K562 (cell line): ENCODE results near the gene KCTD3. TPM values are rescaled to one million over a fixed set of nuclear protein-coding genes. Genes with fewer than 3 reads are reported as not detected.

Experiments
- ATAC-seq: fragments of 200-7000 bp; cut with Tn5 transposase; 3 replicates; pipeline ENCODE4 v1.9.1; 2020; ENCODE audit warnings: moderate library complexity
- BruUV-seq: library from RNA; stranded (reverse); fragments of 400-500 nt; replicated peaks from 2 replicates; lab custom pipeline; 2021; lab: Mats Ljungman, UMichigan
- CTCF ChIA-PET: fragments of 300-600 bp; formaldehyde crosslinking; extraction: SDS; loops from one replicate; lab custom pipeline; 2021; ENCODE audit warnings: low intra/inter-chr PET ratio; lab: Yijun Ruan, JAX
- POLR2A ChIA-PET: fragments of 300-600, 350-650 bp; sonication (Branson Sonifier 250); formaldehyde crosslinking; extraction: SDS; loops from one replicate; lab custom pipeline; 2021; ENCODE audit warnings: antibody characterized with exemption, inconsistent platforms; lab: Yijun Ruan, JAX
- DNase-seq, 4 experiments: peaks; one replicate each; pipeline versions ENCODE4 v3.0.0 to v3.0.0-alpha.2; 2011 to 2018; ENCODE audit warnings: low spot score in 3 of 4, mixed read lengths in 3 of 4; ENCODE audit errors: extremely low read depth in 1 of 4
- FAIRE-seq: peaks from 2 replicates; lab custom pipeline; 2011; peaks lifted over from hg19 to GRCh38; lab: Jason Lieb, UNC
- H2AFZ ChIP-seq: 2 replicates; pipeline ENCODE4 v1.6.0; 2011; ENCODE audit warnings: low read depth, low read length, control low read depth, inconsistent platforms
- H3K27ac ChIP-seq: fragments of 200-600 bp; 3 replicates; pipeline ENCODE4 v1.8.0; 2011; ENCODE audit warnings: low read depth, mild to moderate bottlenecking, control low read depth, inconsistent platforms, low read length, moderate library complexity, mixed read lengths; ENCODE audit errors: extremely low read depth
- H3K27me3 ChIP-seq, 2 experiments: fragments of 300-600 bp in 1 of 2; 2 replicates in 1 of 2; 3 replicates in 1 of 2; pipeline versions ENCODE4 v1.6.0 to v1.8.0; 2011; ENCODE audit warnings: inconsistent platforms in 2 of 2, low read length in 2 of 2, mild to moderate bottlenecking in 1 of 2, mixed read lengths in 1 of 2, moderate library complexity in 1 of 2; ENCODE audit not compliant: control insufficient read depth in 2 of 2, insufficient read depth in 2 of 2
- H3K36me3 ChIP-seq: fragments of 300-600 bp; 3 replicates; pipeline ENCODE4 v1.8.0; 2011; ENCODE audit warnings: mild to moderate bottlenecking, low read length, inconsistent platforms; ENCODE audit not compliant: control insufficient read depth, insufficient read depth
- H3K4me1 ChIP-seq, 2 experiments: fragments of 200-600 bp in 1 of 2; replicated peaks in 1 of 2; 2 replicates in 1 of 2; 3 replicates in 1 of 2; pipeline versions ENCODE4 v1.5.1 to v1.8.0; 2011; ENCODE audit warnings: inconsistent platforms in 2 of 2, low read length in 2 of 2, mild to moderate bottlenecking in 1 of 2, mixed read lengths in 1 of 2, moderate library complexity in 1 of 2; ENCODE audit not compliant: control insufficient read depth in 2 of 2, insufficient read depth in 2 of 2
- H3K4me2 ChIP-seq: 2 replicates; pipeline ENCODE4 v1.6.1; 2011; ENCODE audit warnings: low read length, control low read depth, inconsistent platforms, mixed read lengths; ENCODE audit not compliant: insufficient read depth
- H3K4me3 ChIP-seq: fragments of 200-600 bp; sonication (generic), shearing (Covaris generic); 2 replicates; pipeline ENCODE4 v1.5.1; 2016; ENCODE audit warnings: control low read depth, inconsistent platforms
- H3K79me2 ChIP-seq: fragments of 200-600 bp; 3 replicates; pipeline ENCODE4 v1.8.0; 2011; ENCODE audit warnings: low read length, inconsistent platforms; ENCODE audit not compliant: control insufficient read depth, insufficient read depth
- H3K9ac ChIP-seq, 2 experiments: 2 replicates each; pipeline versions ENCODE4 v1.6.0 to v1.6.1; 2011; ENCODE audit warnings: low read depth in 2 of 2, low read length in 2 of 2, control low read depth in 1 of 2, inconsistent platforms in 1 of 2, mild to moderate bottlenecking in 1 of 2, mixed read lengths in 1 of 2; ENCODE audit not compliant: insufficient read depth in 1 of 2
- H3K9me1 ChIP-seq: one replicate; pipeline ENCODE4 v1.6.0; 2011; ENCODE audit warnings: inconsistent platforms, mild to moderate bottlenecking, low read length, moderate library complexity; ENCODE audit not compliant: control insufficient read depth, insufficient read depth
- H3K9me3 ChIP-seq: replicated peaks from 2 replicates; pipeline ENCODE4 v1.5.1; 2011; ENCODE audit warnings: low read depth, low read length, inconsistent platforms; ENCODE audit not compliant: control insufficient read depth, insufficient read depth
- H4K20me1 ChIP-seq: replicated peaks from 2 replicates; pipeline ENCODE4 v1.6.1; 2011; ENCODE audit warnings: low read length, inconsistent platforms, mixed read lengths; ENCODE audit not compliant: control insufficient read depth, insufficient read depth
- BCOR ChIP-seq: fragments of 450-650 bp; IDR thresholded peaks from 2 replicates; pipeline ENCODE4 v1.6.1; 2016
- CBX8 ChIP-seq: fragments of 200-600 bp; sonication (generic); IDR thresholded peaks from 2 replicates; pipeline ENCODE4 v1.6.1; 2012; ENCODE audit warnings: borderline replicate concordance, mixed run types, low read depth, mild to moderate bottlenecking, moderate library complexity, mixed read lengths, low read length, control low read depth, inconsistent platforms; ENCODE audit not compliant: poor library complexity, severe bottlenecking; ENCODE audit errors: extremely low read depth
- CHCHD3 ChIP-seq: fragments of 250-450 bp; sonication (Bioruptor Pico); IDR thresholded peaks from 2 replicates; pipeline ENCODE4 v2.1.2; 2022; ENCODE audit warnings: mild to moderate bottlenecking
- ETV6 ChIP-seq, 3 experiments: fragments of 150-350 bp in 1 of 3; sonication (generic) in 1 of 3; formaldehyde crosslinking in 1 of 3; IDR thresholded peaks; 2 replicates each; pipeline versions ENCODE4 v1.6.1 to v1.8.0; 2014 to 2022; ENCODE audit warnings: borderline replicate concordance in 2 of 3, low read depth in 2 of 3, antibody characterized with exemption in 1 of 3, low read length in 1 of 3, mild to moderate bottlenecking in 1 of 3, missing genetic modification reagents in 1 of 3
- FOXJ3 ChIP-seq: sonication (generic); formaldehyde crosslinking; IDR thresholded peaks from 2 replicates; pipeline ENCODE4 v1.4.0; 2020; ENCODE audit warnings: mild to moderate bottlenecking, missing genetic modification reagents
- KDM1A ChIP-seq, 2 experiments: fragments of 450-650 bp; IDR thresholded peaks; 2 replicates each; pipeline ENCODE4 v1.6.1; 2016; ENCODE audit warnings: mild to moderate bottlenecking in 2 of 2
- POLR3A ChIP-seq: IDR thresholded peaks from 2 replicates; pipeline ENCODE4 v1.6.1; 2011; ENCODE audit warnings: borderline replicate concordance, mild to moderate bottlenecking, moderate library complexity; ENCODE audit not compliant: insufficient read length, insufficient read depth; ENCODE audit errors: extremely low read depth
- RBM15 ChIP-seq: fragments of 200-400 bp; formaldehyde crosslinking; IDR thresholded peaks from 2 replicates; pipeline ENCODE4 v1.6.1; 2018; ENCODE audit warnings: mild to moderate bottlenecking, low read length, moderate library complexity; ENCODE audit not compliant: insufficient read depth
- RFX1 ChIP-seq: fragments of 450-650 bp; IDR thresholded peaks from 2 replicates; pipeline ENCODE4 v1.6.1; 2016; ENCODE audit warnings: mild to moderate bottlenecking, moderate library complexity
- SMARCE1 ChIP-seq: fragments of 450-650 bp; IDR thresholded peaks from 2 replicates; pipeline ENCODE4 v1.7.1; 2016; ENCODE audit warnings: mild to moderate bottlenecking
- TEAD4 ChIP-seq, 2 experiments: sonication (generic) in 1 of 2; formaldehyde crosslinking in 1 of 2; IDR thresholded peaks; 2 replicates each; pipeline versions ENCODE4 v1.6.1 to v1.8.0; 2012 to 2022; ENCODE audit warnings: borderline replicate concordance in 1 of 2, inconsistent platforms in 1 of 2, low read length in 1 of 2, mild to moderate bottlenecking in 1 of 2, missing genetic modification reagents in 1 of 2
- ZBTB2 ChIP-seq: fragments of 450-650 bp; IDR thresholded peaks from 2 replicates; pipeline ENCODE4 v1.6.1; 2016; ENCODE audit warnings: antibody characterized with exemption
- ZNF444 ChIP-seq: fragments of 250-450 bp; sonication (Bioruptor Pico); IDR thresholded peaks from 2 replicates; pipeline ENCODE4 v1.4.0; 2020; ENCODE audit warnings: mild to moderate bottlenecking, moderate library complexity
- WGBS: fragments of 100-300 bp; shearing (Covaris generic); methylation state at CpG from one replicate; pipeline ENCODE4 v1.1.6; 2016; ENCODE audit warnings: low coverage, mixed read lengths; ENCODE audit not compliant: insufficient coverage; ENCODE audit errors: missing lambda C conversion rate; 5-methylcytosine and 5-hydroxymethylcytosine counted together
- in situ Hi-C: fragments of 300-500 bp; cut with MboI; formaldehyde crosslinking; loops from 4 replicates; pipeline ENCODE4 v1.15.0; 2018; ENCODE audit warnings: inconsistent platforms, mixed read lengths
- intact Hi-C: fragments of 100-400 bp; cut with micrococcal nuclease; formaldehyde crosslinking; loops from 2 replicates; pipeline ENCODE4 v1.14.2; 2022
- polyA plus RNA-seq, 8 experiments: library from polyadenylated mRNA; depleted of rRNA in 4 of 8; stranded (reverse) in 5 of 8; unstranded in 3 of 8; fragments of >200 nt; fragmentation: Nextera tagmentation in 2 of 8; fragmentation: Illumina TruSeq in 1 of 8; extraction: Ambion mirVana in 2 of 8; extraction: Trizol in 1 of 8; gene quantifications; 2 replicates each; pipeline versions ENCODE4 v1.2.1 to v1.2.3, GENCODE V29; 2011 to 2014; ENCODE audit warnings: inconsistent platforms in 1 of 8, missing spikeins in 1 of 8
- total RNA-seq, 7 experiments: library from RNA; depleted of rRNA in 6 of 7; stranded (reverse); fragments of >200 nt in 6 of 7; fragmentation: Illumina TruSeq in 2 of 7; extraction: Trizol in 2 of 7; gene quantifications; 2 replicates each; pipeline versions ENCODE4 v1.2.1 to v1.2.3, GENCODE V29; 2011 to 2021; ENCODE audit warnings: low replicate concordance in 1 of 7
- TF ChIP-seq, protein P1 (sequence below): fragments of 250-450 bp; sonication (Bioruptor Pico); IDR thresholded peaks from 2 replicates; pipeline ENCODE4 v1.8.0; 2022; ENCODE audit warnings: inconsistent platforms, mild to moderate bottlenecking, moderate library complexity, borderline replicate concordance

KCTD3 gene
- total and polyA plus RNA-seq, 9 of the 15 experiments (the other 6 are each of a cell fraction or from before 2014, with no cell fraction given): 12.8 to 77.1 (median 44.3) TPM

- in situ Hi-C loops: no loop called here
- no peaks in the 10 kb centered on the region for H3K36me3 ChIP-seq
- no peaks in the 10 kb centered on the region for H3K9me3 ChIP-seq
- no peak overlapping the region for H3K27ac ChIP-seq
- WGBS: 0% methylated on average over 5 of the region's 5 CpGs
- no peak overlapping the region for H3K4me3 ChIP-seq
- H3K4me2 ChIP-seq: no peak overlapping the region
- BruUV-seq: no TSS peak
- no peak overlapping the region for H2AFZ ChIP-seq
- no peaks in the 10 kb centered on the region for H3K27me3 ChIP-seq
- no peaks in the 10 kb centered on the region for H3K79me2 ChIP-seq
- no peak for FAIRE-seq
- DNase-seq: no peak
- H3K4me1 ChIP-seq: no peaks in the 10 kb centered on the region
- ChIA-PET POLR2A (no interaction called here), CTCF (no interaction called here)
- intact Hi-C loops: no loop called here
- no peaks in the 10 kb centered on the region for H4K20me1 ChIP-seq
- no peak for TF ChIP-seq RBM15
- no peak for TF ChIP-seq ETV6 (IDR thresholded peaks at IDR 0.05; ENCODE audit: borderline replicate concordance in 1 of 2, low read depth in 2 of 2, low read length in 1 of 2)
- TF ChIP-seq ETV6 (CRISPR knock-in tag; IDR thresholded peaks at IDR 0.05; ENCODE audit: borderline replicate concordance): no peak
- no peak for TF ChIP-seq KDM1A (IDR thresholded peaks at IDR 0.05)
- TF ChIP-seq CBX8: no peak
- TF ChIP-seq, all 486 proteins: peak for 0
- Histone ChIP-seq H3K9ac (no peak overlapping the region), H3K9me1 (no peaks in the 10 kb centered on the region)
- no peak for ATAC-seq
Measured at GRCh38 chr1:215544566-215544965, 22.5 kb upstream of the KCTD3 start.

- no peak overlapping the region for H3K4me2 ChIP-seq
- in situ Hi-C loops: no loop called here
- H4K20me1 ChIP-seq: no peaks in the 10 kb centered on the region
- H3K27me3 ChIP-seq: no peaks in the 10 kb centered on the region
- DNase-seq (no peak), FAIRE-seq (no peak), ATAC-seq (no peak)
- ChIA-PET CTCF (no interaction called here), POLR2A (no interaction called here)
- H3K9me1 ChIP-seq: no peaks in the 10 kb centered on the region
- H3K4me3 ChIP-seq: no peak overlapping the region
- intact Hi-C loops: no loop called here
- H3K4me1 ChIP-seq: no peaks in the 10 kb centered on the region
- H3K36me3 ChIP-seq: no peaks in the 10 kb centered on the region
- H3K9me3 ChIP-seq: no peaks in the 10 kb centered on the region
- BruUV-seq: no TSS peak
- no peak overlapping the region for H2AFZ ChIP-seq
- H3K27ac ChIP-seq: no peak overlapping the region
- no peak overlapping the region for H3K9ac ChIP-seq
- H3K79me2 ChIP-seq: no peaks in the 10 kb centered on the region
- TF ChIP-seq SMARCE1: no peak
- TF ChIP-seq BCOR: no peak
- no peak for TF ChIP-seq RFX1
- no peak for TF ChIP-seq CHCHD3
- no peak for TF ChIP-seq ZNF444 (CRISPR knock-in tag)
- no peak for TF ChIP-seq FOXJ3
- TF ChIP-seq TEAD4 (IDR thresholded peaks at IDR 0.05; ENCODE audit: low read length): no peak
- no peak for TF ChIP-seq TEAD4 (CRISPR knock-in tag; IDR thresholded peaks at IDR 0.05; ENCODE audit: borderline replicate concordance)
- TF ChIP-seq, protein P1, sequence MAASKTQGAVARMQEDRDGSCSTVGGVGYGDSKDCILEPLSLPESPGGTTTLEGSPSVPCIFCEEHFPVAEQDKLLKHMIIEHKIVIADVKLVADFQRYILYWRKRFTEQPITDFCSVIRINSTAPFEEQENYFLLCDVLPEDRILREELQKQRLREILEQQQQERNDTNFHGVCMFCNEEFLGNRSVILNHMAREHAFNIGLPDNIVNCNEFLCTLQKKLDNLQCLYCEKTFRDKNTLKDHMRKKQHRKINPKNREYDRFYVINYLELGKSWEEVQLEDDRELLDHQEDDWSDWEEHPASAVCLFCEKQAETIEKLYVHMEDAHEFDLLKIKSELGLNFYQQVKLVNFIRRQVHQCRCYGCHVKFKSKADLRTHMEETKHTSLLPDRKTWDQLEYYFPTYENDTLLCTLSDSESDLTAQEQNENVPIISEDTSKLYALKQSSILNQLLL (CRISPR knock-in tag): no peak
- TF ChIP-seq ZBTB2: no peak
- TF ChIP-seq POLR3A: no peak
Measured at GRCh38 chr1:215545096-215545495, 22.0 kb upstream of the KCTD3 start.
